IMR-90 (cell line): ENCODE results near the gene POLR2L. TPM values are rescaled to one million over a fixed set of nuclear protein-coding genes. Genes with fewer than 3 reads are reported as not detected.

Source experiments
- ATAC-seq: fragments of 200-7000 bp; cut with Tn5 transposase; 2 replicates; pipeline ENCODE4 v1.9.1; 2020; ENCODE audit warnings: low read depth, mild to moderate bottlenecking, moderate library complexity
- BruUV-seq: library from RNA; stranded (reverse); fragments of 400-500 nt; replicated peaks from 2 replicates; lab custom pipeline; 2021; lab: Mats Ljungman, UMichigan
- CTCF ChIA-PET: fragments of 300-600 bp; formaldehyde crosslinking; extraction: SDS; loops from one replicate; lab custom pipeline; 2021; ENCODE audit warnings: antibody characterized with exemption; lab: Yijun Ruan, JAX
- POLR2A ChIA-PET: fragments of 300-600 bp; sonication (Branson Sonifier 250); formaldehyde crosslinking; loops from one replicate; lab custom pipeline; 2022; ENCODE audit warnings: antibody characterized with exemption; ENCODE audit not compliant: unreplicated experiment; lab: Charles Lee
- DNase-seq: peaks from one replicate; pipeline ENCODE4 v3.0.0; 2013
- H2AFZ ChIP-seq: replicated peaks from 2 replicates; pipeline ENCODE3; 2013; ENCODE audit warnings: low read length, mild to moderate bottlenecking; ENCODE audit not compliant: poor library complexity
- H2AK5ac ChIP-seq: 2 replicates; pipeline ENCODE4 v1.6.1; 2013; ENCODE audit warnings: low read depth, low read length, inconsistent platforms
- H2AK9ac ChIP-seq: replicated peaks from 2 replicates; pipeline ENCODE3; 2013; ENCODE audit warnings: mild to moderate bottlenecking, low read depth, low read length, moderate library complexity; ENCODE audit not compliant: poor library complexity
- H2BK120ac ChIP-seq: 2 replicates; pipeline ENCODE4 v1.6.1; 2013; ENCODE audit warnings: low read depth, low read length, inconsistent platforms
- H2BK15ac ChIP-seq: 3 replicates; pipeline ENCODE4 v1.6.1; 2013; ENCODE audit warnings: low read depth, low read length, inconsistent platforms
- H2BK20ac ChIP-seq: 2 replicates; pipeline ENCODE4 v1.6.1; 2013; ENCODE audit warnings: low read depth, mild to moderate bottlenecking, inconsistent platforms, low read length, moderate library complexity
- H2BK5ac ChIP-seq: 2 replicates; pipeline ENCODE4 v1.6.1; 2013; ENCODE audit warnings: mild to moderate bottlenecking, low read depth, low read length, inconsistent platforms; ENCODE audit not compliant: poor library complexity, severe bottlenecking
- H3K14ac ChIP-seq: replicated peaks from 2 replicates; pipeline ENCODE4 v1.6.1; 2013; ENCODE audit warnings: low read depth, low read length, inconsistent platforms
- H3K18ac ChIP-seq: 2 replicates; pipeline ENCODE4 v1.6.1; 2013; ENCODE audit warnings: low read depth, low read length, control low read depth
- H3K23ac ChIP-seq: 2 replicates; pipeline ENCODE4 v1.6.1; 2013; ENCODE audit warnings: low read depth, low read length, inconsistent platforms
- H3K27ac ChIP-seq: 2 replicates; pipeline ENCODE4 v1.5.1; 2013; ENCODE audit warnings: mild to moderate bottlenecking, control low read depth, low read length; ENCODE audit not compliant: insufficient read depth
- H3K27me3 ChIP-seq: 2 replicates; pipeline ENCODE4 v1.6.1; 2013; ENCODE audit warnings: low read length; ENCODE audit not compliant: control insufficient read depth, insufficient read depth
- H3K36me3 ChIP-seq: 2 replicates; pipeline ENCODE4 v1.6.1; 2013; ENCODE audit warnings: low read length, mixed read lengths; ENCODE audit not compliant: control insufficient read depth, insufficient read depth
- H3K4ac ChIP-seq: 2 replicates; pipeline ENCODE4 v1.6.1; 2013; ENCODE audit warnings: low read depth, low read length, inconsistent platforms
- H3K4me1 ChIP-seq: 2 replicates; pipeline ENCODE4 v1.6.1; 2013; ENCODE audit warnings: low read length, mixed read lengths; ENCODE audit not compliant: control insufficient read depth, insufficient read depth
- H3K4me2 ChIP-seq: 2 replicates; pipeline ENCODE4 v1.6.1; 2013; ENCODE audit warnings: low read depth, mild to moderate bottlenecking, control low read depth, low read length, moderate library complexity
- H3K4me3 ChIP-seq: 2 replicates; pipeline ENCODE4 v1.5.1; 2013; ENCODE audit warnings: low read depth, mild to moderate bottlenecking, control low read depth, low read length, moderate library complexity; ENCODE audit not compliant: insufficient read depth
- H3K56ac ChIP-seq: 2 replicates; pipeline ENCODE4 v1.6.1; 2013; ENCODE audit warnings: low read length, inconsistent platforms; ENCODE audit not compliant: insufficient read depth; ENCODE audit errors: extremely low read depth
- H3K79me1 ChIP-seq, 2 experiments: 2 replicates each; pipeline ENCODE4 v1.6.1; 2013; ENCODE audit warnings: low read length in 2 of 2, inconsistent platforms in 1 of 2, low read depth in 1 of 2
- H3K9ac ChIP-seq: 2 replicates; pipeline ENCODE4 v1.6.1; 2013; ENCODE audit warnings: low read depth, low read length, control low read depth
- H3K9me1 ChIP-seq: 2 replicates; pipeline ENCODE4 v1.6.1; 2013; ENCODE audit warnings: low read length, inconsistent platforms; ENCODE audit not compliant: insufficient read depth
- H3K9me3 ChIP-seq: 2 replicates; pipeline ENCODE4 v1.6.1; 2013; ENCODE audit warnings: low read length; ENCODE audit not compliant: control insufficient read depth, insufficient read depth
- H4K20me1 ChIP-seq: 2 replicates; pipeline ENCODE4 v1.6.1; 2013; ENCODE audit warnings: low read length, inconsistent platforms; ENCODE audit not compliant: insufficient read depth
- H4K5ac ChIP-seq: 2 replicates; pipeline ENCODE4 v1.6.1; 2013; ENCODE audit warnings: mild to moderate bottlenecking, low read depth, low read length, control low read depth
- H4K8ac ChIP-seq, 2 experiments: 2 replicates each; pipeline ENCODE4 v1.6.1; 2013; ENCODE audit warnings: low read depth in 2 of 2, low read length in 2 of 2, control low read depth in 1 of 2, inconsistent platforms in 1 of 2
- H4K91ac ChIP-seq: 2 replicates; pipeline ENCODE4 v1.6.1; 2013; ENCODE audit warnings: low read depth, low read length, inconsistent platforms; ENCODE audit not compliant: insufficient read depth
- BHLHE40 ChIP-seq: fragments of 150-350 bp; IDR thresholded peaks from 2 replicates; pipeline ENCODE4 v1.6.1; 2016; ENCODE audit warnings: mild to moderate bottlenecking, low read depth, low read length
- CEBPB ChIP-seq: IDR thresholded peaks from 2 replicates; pipeline ENCODE4 v1.6.1; 2012; ENCODE audit warnings: low read depth, low read length, improper control_type of control experiment
- CHD1 ChIP-seq: IDR thresholded peaks from 2 replicates; pipeline ENCODE4 v1.6.1; 2012; ENCODE audit warnings: low read depth, low read length, improper control_type of control experiment
- ELK1 ChIP-seq: fragments of 150-350 bp; IDR thresholded peaks from 2 replicates; pipeline ENCODE4 v1.6.1; 2016; ENCODE audit warnings: low read depth, mild to moderate bottlenecking, low read length, moderate library complexity, borderline replicate concordance
- FOS ChIP-seq: fragments of 150-350 bp; IDR thresholded peaks from 2 replicates; pipeline ENCODE4 v1.6.1; 2016; ENCODE audit warnings: low read depth, low read length
- MAFK ChIP-seq: IDR thresholded peaks from 2 replicates; pipeline ENCODE4 v1.6.1; 2012; ENCODE audit warnings: low read depth, low read length, improper control_type of control experiment
- MAZ ChIP-seq: IDR thresholded peaks from 2 replicates; pipeline ENCODE4 v1.6.1; 2012; ENCODE audit warnings: low read depth, mild to moderate bottlenecking, low read length, improper control_type of control experiment, moderate library complexity, borderline replicate concordance
- NFE2L2 ChIP-seq: fragments of 150-350 bp; IDR thresholded peaks from 2 replicates; pipeline ENCODE4 v1.6.1; 2016; ENCODE audit warnings: low read depth, mild to moderate bottlenecking, low read length
- RAD21 ChIP-seq: IDR thresholded peaks from 2 replicates; pipeline ENCODE4 v1.6.1; 2012; ENCODE audit warnings: low read length, improper control_type of control experiment
- USF2 ChIP-seq: fragments of 150-350 bp; IDR thresholded peaks from 2 replicates; pipeline ENCODE4 v1.6.1; 2017; ENCODE audit warnings: mild to moderate bottlenecking, antibody characterized with exemption, low read length, low read depth
- WGBS, 2 experiments: methylation state at CpG; one replicate each; pipeline versions ENCODE4 v1.1.5 to v1.1.7; 2013; ENCODE audit warnings: missing lambda C conversion rate in 2 of 2; ENCODE audit not compliant: insufficient read length in 1 of 2; ENCODE audit errors: extremely low coverage in 2 of 2; 5-methylcytosine and 5-hydroxymethylcytosine counted together
- dilution Hi-C: fragments of 300-500 bp; cut with HindIII; formaldehyde crosslinking; loops from one replicate; pipeline ENCODE4 v1.14.3; 2018; ENCODE audit warnings: low sequenced_read_pairs; ENCODE audit not compliant: unreplicated experiment
- in situ Hi-C: fragments of 300-500 bp; cut with MboI; formaldehyde crosslinking; loops from 3 replicates; pipeline ENCODE4 v1.14.3; 2019; ENCODE audit warnings: low sequenced_read_pairs, inconsistent platforms, mixed read lengths
- intact Hi-C: fragments of 100-400 bp; cut with micrococcal nuclease; formaldehyde crosslinking; loops from 2 replicates; pipeline ENCODE4 v1.10.0; 2022
- polyA plus RNA-seq, 3 experiments: library from polyadenylated mRNA; depleted of rRNA; stranded (reverse); fragments of >200 nt; gene quantifications; 2 replicates each; pipeline ENCODE4 v1.2.3, GENCODE V29; 2012; ENCODE audit warnings: low replicate concordance in 1 of 3
- total RNA-seq: library from RNA; depleted of rRNA; stranded (reverse); fragments of >200 nt; gene quantifications from 2 replicates; pipeline ENCODE4 v1.2.3, GENCODE V29; 2012

Gene POLR2L
- total and polyA plus RNA-seq, 2 of the 4 experiments (the other 2 are of a cell fraction) = 44.4 to 416 TPM

GRCh38 chr11:863023-863909 is 20.9 kb upstream of the POLR2L start:
- DNase-seq = no peak
- Histone ChIP-seq H2AK5ac (no peak overlapping the region), H3K36me3 (peaks cover 34% of the 10 kb centered on the region; the same call in 1 of the 2 replicates), H3K4ac (no peak overlapping the region), H4K8ac (no peak overlapping the region), H3K14ac (no peak overlapping the region), H2BK15ac (no peak overlapping the region), H3K4me2 (no peak overlapping the region), H4K91ac (no peak overlapping the region), H3K27me3 (no peaks in the 10 kb centered on the region), H3K18ac (no peak overlapping the region), H3K9ac (no peak overlapping the region), H3K56ac (no peak overlapping the region), H3K23ac (no peak overlapping the region), H3K9me1 (peaks cover 3% of the 10 kb centered on the region; the same call in 1 of the 2 replicates), H2AK9ac (peak overlapping the region; percentile 42), H4K5ac (no peak overlapping the region), H3K4me1 (peaks cover 12% of the 10 kb centered on the region), H3K27ac (no peak overlapping the region), H2BK20ac (no peak overlapping the region), H2AFZ (peak overlapping the region; percentile 70), H3K79me1 (peaks cover 21 to 61% of the 10 kb centered on the region in 2 experiments; a peak in 3 of 4 replicates), H4K20me1 (peaks cover 60% of the 10 kb centered on the region), H2BK120ac (no peak overlapping the region), H2BK5ac (no peak overlapping the region), H3K9me3 (no peaks in the 10 kb centered on the region), H3K4me3 (no peak overlapping the region)
- ATAC-seq = no peak
- 80% methylated on average over 3 of the region's 24 CpGs; no CpG with 5 or more reads in 1 of the 2 experiments for WGBS, 2 experiments
- in situ Hi-C loops (no loop called here), intact Hi-C loops (no loop called here), dilution Hi-C loops (no loop called here)
- ChIA-PET POLR2A (no interaction called here), CTCF (no interaction called here)
- TF ChIP-seq FOS (no peak), BHLHE40 (no peak), NFE2L2 (no peak), CHD1 (no peak), MAFK (no peak), MAZ (no peak), CEBPB (no peak), RAD21 (no peak), USF2 (no peak), ELK1 (no peak)
- BruUV-seq = no TSS peak
